ENCODE data around the gene PTPRM.
A peak's percentile ranks its signal among the peaks of the same experiment; 100 is the strongest.

The PTPRM gene

DNA sequence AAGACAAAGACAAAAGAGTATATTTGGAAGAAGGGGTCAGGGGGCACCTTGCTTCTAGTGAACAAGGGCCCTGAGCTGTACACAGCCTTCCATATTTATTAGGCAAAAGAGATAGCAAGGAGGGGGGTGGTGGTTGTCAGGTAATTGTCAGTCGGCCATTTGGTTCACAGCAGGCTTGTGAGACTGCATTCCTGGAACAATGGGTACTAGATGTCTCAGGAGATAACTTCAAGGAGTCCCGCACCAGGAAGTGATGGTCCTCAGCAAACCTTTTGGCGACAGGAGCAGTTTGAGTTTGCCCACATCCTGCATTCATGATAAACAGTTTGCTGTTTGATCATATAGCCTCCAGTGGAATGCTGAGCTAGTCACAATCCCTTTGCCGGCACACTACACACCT, 665.7 kb downstream of the PTPRM start:
- no peak overlapping the region for H3K9ac ChIP-seq (ENCODE audit: insufficient read length, low read depth)
- DNase-seq (ENCODE audit: low read depth, low spot score) = peak; percentile 38
- H3K9me3 ChIP-seq (ENCODE audit: insufficient read depth, low read length) = peaks cover 19% of the 10 kb centered on the region; the same call in 1 of the 2 replicates
- H3K4me1 ChIP-seq (ENCODE audit: insufficient read depth, insufficient read length) = no peaks in the 10 kb centered on the region
- no peaks in the 10 kb centered on the region for H3K27me3 ChIP-seq (ENCODE audit: insufficient read depth, insufficient read length)
- H3K36me3 ChIP-seq (ENCODE audit: insufficient read depth, insufficient read length, low read length) = no peaks in the 10 kb centered on the region
- no peak overlapping the region for H3K4me3 ChIP-seq (ENCODE audit: insufficient read length, low read depth)
- TF ChIP-seq ZNF274 (IDR thresholded peaks at IDR 0.05; ENCODE audit: low read depth, low read length) = no peak
- no peak for TF ChIP-seq SUZ12 (IDR thresholded peaks at IDR 0.05; ENCODE audit: extremely low read depth, insufficient read depth, insufficient read length)
- TF ChIP-seq YY1 (IDR thresholded peaks at IDR 0.05; ENCODE audit: insufficient read depth, insufficient read length) = no peak

DNA sequence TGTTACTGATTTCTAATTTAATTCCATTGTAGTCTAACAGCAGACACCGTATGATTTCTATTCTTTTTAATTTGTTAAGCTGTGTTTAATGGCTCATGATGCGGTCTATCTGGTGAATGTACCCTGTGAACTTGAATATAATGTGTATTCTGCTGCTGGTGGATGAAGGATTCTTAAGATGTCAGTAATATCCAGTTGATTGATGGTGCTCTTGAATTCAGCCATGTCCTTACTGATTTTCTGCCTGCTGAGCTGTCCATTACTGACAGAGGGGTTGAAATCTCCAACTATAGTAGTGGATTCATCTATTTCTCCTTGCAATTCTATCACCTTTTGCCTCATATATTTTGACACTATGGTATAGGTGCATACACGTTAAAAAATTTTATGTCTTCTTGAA, 668.8 kb downstream of the PTPRM start:
- Histone ChIP-seq H3K4me1 (ENCODE audit: insufficient read depth, insufficient read length) (no peaks in the 10 kb centered on the region), H3K27me3 (ENCODE audit: insufficient read depth, insufficient read length) (no peaks in the 10 kb centered on the region), H3K4me3 (ENCODE audit: insufficient read length, low read depth) (no peak overlapping the region), H3K9me3 (ENCODE audit: insufficient read depth, low read length) (peaks cover 21% of the 10 kb centered on the region; the same call in 1 of the 2 replicates), H3K36me3 (ENCODE audit: insufficient read depth, insufficient read length, low read length) (no peaks in the 10 kb centered on the region), H3K9ac (ENCODE audit: insufficient read length, low read depth) (no peak overlapping the region)
- no peak for DNase-seq (ENCODE audit: low read depth, low spot score)
- no peak for TF ChIP-seq YY1 (IDR thresholded peaks at IDR 0.05; ENCODE audit: insufficient read depth, insufficient read length)
- no peak for TF ChIP-seq SUZ12 (IDR thresholded peaks at IDR 0.05; ENCODE audit: extremely low read depth, insufficient read depth, insufficient read length)

DNA sequence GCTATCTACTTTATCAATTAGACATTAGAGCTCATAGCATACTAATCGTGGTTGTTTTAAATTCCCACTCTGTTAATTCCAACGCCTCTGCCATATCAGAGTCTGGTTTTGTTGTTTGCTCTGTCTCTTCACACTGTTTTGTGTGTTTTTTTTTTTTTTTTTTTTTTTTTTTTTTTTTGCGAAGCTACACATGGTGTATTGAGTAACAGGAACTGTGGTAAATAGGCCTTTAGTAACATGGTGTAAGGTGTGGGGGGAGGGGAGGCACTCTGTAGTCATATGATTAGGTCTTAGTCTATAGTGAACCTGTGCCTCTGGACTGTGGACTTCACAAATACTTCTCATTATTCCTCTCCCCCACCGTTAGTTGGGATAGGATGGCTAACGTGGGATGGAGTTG, 671.4 kb downstream of the PTPRM start:
- no peak for DNase-seq (ENCODE audit: low read depth, low spot score)
- H3K36me3 ChIP-seq (ENCODE audit: insufficient read depth, insufficient read length, low read length) = no peaks in the 10 kb centered on the region
- no peaks in the 10 kb centered on the region for H3K27me3 ChIP-seq (ENCODE audit: insufficient read depth, insufficient read length)
- no peaks in the 10 kb centered on the region for H3K4me1 ChIP-seq (ENCODE audit: insufficient read depth, insufficient read length)
- no peak for TF ChIP-seq SUZ12 (IDR thresholded peaks at IDR 0.05; ENCODE audit: extremely low read depth, insufficient read depth, insufficient read length)
- no peak for TF ChIP-seq YY1 (IDR thresholded peaks at IDR 0.05; ENCODE audit: insufficient read depth, insufficient read length)
- TF ChIP-seq ZNF274 (IDR thresholded peaks at IDR 0.05; ENCODE audit: low read depth, low read length) = no peak
- no peak overlapping the region for H3K9ac ChIP-seq (ENCODE audit: insufficient read length, low read depth)
- H3K4me3 ChIP-seq (ENCODE audit: insufficient read length, low read depth) = no peak overlapping the region
- peaks cover 21% of the 10 kb centered on the region; the same call in 1 of the 2 replicates for H3K9me3 ChIP-seq (ENCODE audit: insufficient read depth, low read length)

DNA sequence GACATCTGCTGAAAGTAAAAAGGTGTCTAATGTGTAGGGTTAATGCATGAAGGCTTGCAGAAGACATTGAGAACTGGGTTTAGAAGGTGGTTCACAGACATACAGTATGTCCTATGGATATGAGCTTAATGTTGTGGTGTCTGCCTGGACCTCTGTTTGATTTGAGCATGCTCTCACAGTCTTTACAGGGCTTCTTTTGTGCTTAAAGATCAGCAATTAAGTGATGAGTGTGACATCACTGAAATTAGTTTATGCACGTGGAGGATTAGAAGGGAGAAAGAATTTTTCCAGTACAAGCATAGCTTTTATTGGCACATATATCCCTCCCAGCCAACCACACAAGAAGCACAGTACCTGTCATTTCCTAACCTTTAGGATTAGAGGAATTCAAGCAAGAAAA, 674.6 kb downstream of the PTPRM start:
- no peaks in the 10 kb centered on the region for H3K36me3 ChIP-seq (ENCODE audit: insufficient read depth, insufficient read length, low read length)
- no peak overlapping the region for H3K9ac ChIP-seq (ENCODE audit: insufficient read length, low read depth)
- no peak overlapping the region for H3K4me3 ChIP-seq (ENCODE audit: insufficient read length, low read depth)
- no peak for TF ChIP-seq SUZ12 (IDR thresholded peaks at IDR 0.05; ENCODE audit: extremely low read depth, insufficient read depth, insufficient read length)
- no peaks in the 10 kb centered on the region for H3K4me1 ChIP-seq (ENCODE audit: insufficient read depth, insufficient read length)
- 0 out of 2 replicates have a peak, but pooled peaks cover 9% of the 10 kb centered on the region for H3K9me3 ChIP-seq (ENCODE audit: insufficient read depth, low read length)
- DNase-seq (ENCODE audit: low read depth, low spot score) = no peak
- H3K27me3 ChIP-seq (ENCODE audit: insufficient read depth, insufficient read length) = no peaks in the 10 kb centered on the region

DNA sequence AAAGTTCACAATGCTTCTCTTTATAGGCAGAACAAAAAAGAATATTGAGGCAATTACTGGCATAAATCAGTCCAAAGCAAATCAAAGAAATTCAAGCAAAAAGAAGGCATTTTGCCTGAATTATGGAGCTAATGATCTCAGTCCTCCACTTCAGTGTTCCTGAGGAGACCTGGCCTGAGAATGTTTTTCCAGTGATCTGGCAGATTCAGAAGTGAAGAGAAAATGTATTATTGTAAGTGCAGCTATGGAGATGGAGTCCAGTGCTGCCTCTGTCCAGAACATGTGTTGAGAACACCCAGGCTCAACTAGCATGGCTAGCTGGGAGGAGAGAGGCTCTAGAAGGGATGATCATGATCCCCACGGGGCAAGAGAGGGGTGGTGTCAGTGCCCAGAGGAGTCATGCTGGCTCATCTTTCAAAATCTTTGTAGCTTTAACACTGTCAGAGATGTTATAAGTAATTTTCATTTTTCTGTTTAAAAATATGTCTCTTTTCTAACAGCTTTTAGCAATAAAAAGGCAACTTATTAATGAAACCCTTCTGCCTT, 675.1 kb downstream of the PTPRM start:
- H3K36me3 ChIP-seq (ENCODE audit: insufficient read depth, insufficient read length, low read length) = no peaks in the 10 kb centered on the region
- H3K9me3 ChIP-seq (ENCODE audit: insufficient read depth, low read length) = 0 out of 2 replicates have a peak, but pooled peaks cover 9% of the 10 kb centered on the region
- H3K9ac ChIP-seq (ENCODE audit: insufficient read length, low read depth) = no peak overlapping the region
- no peak overlapping the region for H3K4me3 ChIP-seq (ENCODE audit: insufficient read length, low read depth)
- H3K4me1 ChIP-seq (ENCODE audit: insufficient read depth, insufficient read length) = no peaks in the 10 kb centered on the region
- TF ChIP-seq YY1 (IDR thresholded peaks at IDR 0.05; ENCODE audit: insufficient read depth, insufficient read length) = no peak
- TF ChIP-seq SUZ12 (IDR thresholded peaks at IDR 0.05; ENCODE audit: extremely low read depth, insufficient read depth, insufficient read length) = no peak
- TF ChIP-seq ZNF274 (IDR thresholded peaks at IDR 0.05; ENCODE audit: low read depth, low read length) = no peak
- H3K27me3 ChIP-seq (ENCODE audit: insufficient read depth, insufficient read length) = no peaks in the 10 kb centered on the region
- DNase-seq (ENCODE audit: low read depth, low spot score) = no peak

DNA sequence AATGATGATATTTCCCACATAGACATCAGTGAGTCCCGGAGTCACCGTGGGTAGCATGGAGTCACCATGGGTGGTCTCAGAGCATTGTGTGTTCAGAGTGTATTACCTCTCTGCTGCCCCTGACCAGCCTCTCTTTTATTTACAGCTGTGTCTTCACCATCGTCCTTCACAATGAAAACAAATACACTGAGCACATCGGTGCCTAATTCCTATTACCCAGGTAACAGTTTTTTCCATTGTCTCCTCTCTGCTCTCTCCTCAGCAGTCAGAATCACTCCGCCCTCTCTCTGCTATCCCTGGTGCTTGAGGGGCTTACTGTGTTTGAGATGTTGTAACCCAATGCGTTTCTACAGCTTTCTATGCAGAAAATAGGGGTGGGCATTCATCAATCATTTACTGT, 680.6 kb downstream of the PTPRM start:
- H3K9ac ChIP-seq (ENCODE audit: insufficient read length, low read depth) = no peak overlapping the region
- DNase-seq (ENCODE audit: low read depth, low spot score) = no peak
- no peaks in the 10 kb centered on the region for H3K27me3 ChIP-seq (ENCODE audit: insufficient read depth, insufficient read length)
- H3K4me3 ChIP-seq (ENCODE audit: insufficient read length, low read depth) = no peak overlapping the region
- no peaks in the 10 kb centered on the region for H3K9me3 ChIP-seq (ENCODE audit: insufficient read depth, low read length)
- no peaks in the 10 kb centered on the region for H3K36me3 ChIP-seq (ENCODE audit: insufficient read depth, insufficient read length, low read length)
- TF ChIP-seq ZNF274 (IDR thresholded peaks at IDR 0.05; ENCODE audit: low read depth, low read length) (no peak), YY1 (IDR thresholded peaks at IDR 0.05; ENCODE audit: insufficient read depth, insufficient read length) (no peak), SUZ12 (IDR thresholded peaks at IDR 0.05; ENCODE audit: extremely low read depth, insufficient read depth, insufficient read length) (no peak)
- no peaks in the 10 kb centered on the region for H3K4me1 ChIP-seq (ENCODE audit: insufficient read depth, insufficient read length)

DNA sequence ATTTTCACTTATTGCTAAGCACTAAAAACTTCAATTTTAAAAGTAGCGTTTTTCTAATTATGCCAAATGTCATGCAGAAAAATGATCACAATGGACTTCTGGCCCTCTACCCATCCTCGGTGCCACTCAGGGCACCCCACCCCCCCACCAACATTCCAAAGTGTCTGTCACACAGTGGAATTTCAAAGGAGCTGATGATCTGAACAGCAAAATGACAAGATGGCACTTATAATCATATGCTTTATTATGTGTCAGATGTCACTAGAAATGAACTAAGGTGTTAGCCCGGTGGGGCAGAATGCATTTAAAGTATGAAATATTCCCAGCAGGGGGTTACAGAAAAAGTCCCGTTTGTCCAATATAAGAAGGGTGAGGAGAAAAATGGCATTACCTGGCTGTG, 681.5 kb downstream of the PTPRM start:
- H3K36me3 ChIP-seq (ENCODE audit: insufficient read depth, insufficient read length, low read length) = no peaks in the 10 kb centered on the region
- no peak for DNase-seq (ENCODE audit: low read depth, low spot score)
- no peaks in the 10 kb centered on the region for H3K27me3 ChIP-seq (ENCODE audit: insufficient read depth, insufficient read length)
- no peaks in the 10 kb centered on the region for H3K4me1 ChIP-seq (ENCODE audit: insufficient read depth, insufficient read length)
- no peak overlapping the region for H3K4me3 ChIP-seq (ENCODE audit: insufficient read length, low read depth)
- TF ChIP-seq YY1 (IDR thresholded peaks at IDR 0.05; ENCODE audit: insufficient read depth, insufficient read length) (no peak), ZNF274 (IDR thresholded peaks at IDR 0.05; ENCODE audit: low read depth, low read length) (no peak), SUZ12 (IDR thresholded peaks at IDR 0.05; ENCODE audit: extremely low read depth, insufficient read depth, insufficient read length) (no peak)
- H3K9ac ChIP-seq (ENCODE audit: insufficient read length, low read depth) = no peak overlapping the region
- H3K9me3 ChIP-seq (ENCODE audit: insufficient read depth, low read length) = no peaks in the 10 kb centered on the region
